Activated CD8-positive, alpha-beta T cell treated with anti-CD3 and anti-CD28 coated beads for 36 hours (primary cell): ENCODE results near the gene LIN37. TPM values are rescaled to one million over a fixed set of nuclear protein-coding genes. Genes with fewer than 3 reads are reported as not detected.

Source experiments
- ATAC-seq: fragments of 200-7000 bp; cut with Tn5 transposase; one replicate; pipeline ENCODE4 v1.10.0; 2021; ENCODE audit warnings: mild to moderate bottlenecking, moderate library complexity
- CTCF ChIA-PET: fragments of 350-600 bp; sonication (Branson Sonifier 250); formaldehyde crosslinking; loops from one replicate; lab custom pipeline; 2021; ENCODE audit warnings: antibody characterized with exemption; lab: Charles Lee
- POLR2A ChIA-PET: fragments of 350-600 bp; sonication (Branson Sonifier 250); formaldehyde crosslinking; loops from one replicate; lab custom pipeline; 2021; ENCODE audit warnings: antibody characterized with exemption; lab: Charles Lee
- DNase-seq: peaks from one replicate; pipeline ENCODE4 v3.0.0-alpha.2; 2020
- H3K27ac Mint-ChIP-seq: one replicate; pipeline ENCODE4 v1.8.0; 2021; ENCODE audit warnings: mild to moderate bottlenecking, mixed read lengths
- H3K27me3 Mint-ChIP-seq: one replicate; pipeline ENCODE4 v1.8.0; 2021; ENCODE audit warnings: mixed read lengths
- H3K36me3 Mint-ChIP-seq: one replicate; pipeline ENCODE4 v1.8.0; 2021; ENCODE audit warnings: low read depth, mixed read lengths
- H3K4me1 Mint-ChIP-seq: one replicate; pipeline ENCODE4 v1.8.0; 2021; ENCODE audit warnings: low read depth, mixed read lengths
- H3K4me3 Mint-ChIP-seq: one replicate; pipeline ENCODE4 v1.8.0; 2021; ENCODE audit warnings: mild to moderate bottlenecking, moderate library complexity, mixed read lengths
- H3K9me3 Mint-ChIP-seq: one replicate; pipeline ENCODE4 v1.8.0; 2021; ENCODE audit warnings: mixed read lengths
- CTCF ChIP-seq: fragments of 200-600 bp; IDR thresholded peaks from one replicate; pipeline ENCODE4 v1.8.0; 2022; ENCODE audit warnings: antibody characterized with exemption, mild to moderate bottlenecking
- intact Hi-C: fragments of 100-400 bp; cut with micrococcal nuclease; formaldehyde crosslinking; loops from one replicate; pipeline ENCODE4 v1.10.0; 2022
- total RNA-seq, 2 experiments: library from RNA; stranded (reverse); gene quantifications; one replicate each; pipeline ENCODE4 v1.2.3, GENCODE V29; 2021

LIN37 gene
- total RNA-seq, 2 experiments from 2014 or later = 4.5 to 7.8 TPM

- H3K4me1 Mint-ChIP-seq = peaks cover 3% of the 10 kb centered on the region
- CTCF ChIA-PET = interaction anchor here (1.2 to 1.5 kb wide), 3 partner anchors 12 to 92 kb away, joined by 3 to 4 read pairs (median 3); no protein-coding TSS in a partner anchor
- POLR2A ChIA-PET = interaction anchor here (0.9 to 4.4 kb wide), 6 partner anchors 8 to 15 kb away, joined by 3 to 52 read pairs (median 8); partner anchors contain the start of genes IGFLR1 and KMT2B
- no peaks in the 10 kb centered on the region for H3K27me3 Mint-ChIP-seq
- DNase-seq (no peak), ATAC-seq (no peak)
- no peak overlapping the region for H3K4me3 Mint-ChIP-seq
- intact Hi-C loops = no loop called here
- no peaks in the 10 kb centered on the region for H3K9me3 Mint-ChIP-seq
- peaks cover 66% of the 10 kb centered on the region for H3K36me3 Mint-ChIP-seq
- H3K27ac Mint-ChIP-seq = no peak overlapping the region
- TF ChIP-seq CTCF = no peak
These were observed 20.2 kb upstream of the LIN37 start for GRCh38 chr19:35727956-35728706.

GRCh38 chr19:35729021-35729420, 19.4 kb upstream of the LIN37 start:
- no peak overlapping the region for H3K27ac Mint-ChIP-seq
- ATAC-seq (no peak), DNase-seq (no peak)
- H3K4me1 Mint-ChIP-seq = peaks cover 3% of the 10 kb centered on the region
- no peak for TF ChIP-seq CTCF
- no peaks in the 10 kb centered on the region for H3K9me3 Mint-ChIP-seq
- intact Hi-C loops = no loop called here
- H3K27me3 Mint-ChIP-seq = no peaks in the 10 kb centered on the region
- ChIA-PET POLR2A (interaction anchor here (0.9 to 4.4 kb wide), 5 partner anchors 9 to 31 kb away, joined by 3 to 52 read pairs (median 11); partner anchors contain the start of gene KMT2B), CTCF (interaction anchor here (1.2 to 1.5 kb wide), 2 partner anchors 11 to 91 kb away, joined by 3 to 4 read pairs; no protein-coding TSS in a partner anchor)
- H3K4me3 Mint-ChIP-seq = no peak overlapping the region
- H3K36me3 Mint-ChIP-seq = peaks cover 64% of the 10 kb centered on the region

- Mint-ChIP-seq H3K27ac (no peak overlapping the region), H3K9me3 (no peaks in the 10 kb centered on the region), H3K4me1 (peaks cover 6% of the 10 kb centered on the region), H3K36me3 (peaks cover 60% of the 10 kb centered on the region), H3K27me3 (no peaks in the 10 kb centered on the region), H3K4me3 (no peak overlapping the region)
- DNase-seq (no peak), ATAC-seq (no peak)
- POLR2A ChIA-PET = interaction anchor here (0.9 to 4.4 kb wide), 6 partner anchors 9 to 30 kb away, joined by 3 to 55 read pairs (median 15); partner anchors contain the start of gene KMT2B
- TF ChIP-seq CTCF = no peak
- intact Hi-C loops = no loop called here
- CTCF ChIA-PET = no interaction called here
These were observed 18.6 kb upstream of the LIN37 start for GRCh38 chr19:35729763-35730162.

DNA sequence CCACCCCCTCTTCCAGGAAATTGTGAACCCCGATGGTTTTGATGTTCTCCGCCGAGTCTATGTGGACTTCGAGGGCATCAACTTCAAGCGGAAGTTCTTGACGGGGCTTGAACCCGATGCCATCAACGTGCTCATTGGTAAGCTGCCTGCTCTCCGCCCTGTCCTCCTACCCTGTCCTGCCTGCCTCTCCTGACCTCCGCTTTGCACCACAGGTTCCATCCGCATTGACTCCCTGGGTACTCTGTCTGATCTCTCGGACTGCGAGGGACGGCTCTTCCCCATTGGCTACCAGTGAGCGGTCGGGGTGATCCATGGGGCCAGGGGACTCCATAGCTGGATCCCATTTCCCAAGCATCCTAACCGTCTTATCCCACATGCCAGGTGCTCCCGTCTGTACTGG, 18.1 kb upstream of the LIN37 start:
- Mint-ChIP-seq H3K4me1 (peaks cover 6% of the 10 kb centered on the region), H3K4me3 (no peak overlapping the region), H3K9me3 (no peaks in the 10 kb centered on the region), H3K36me3 (peaks cover 54% of the 10 kb centered on the region), H3K27me3 (no peaks in the 10 kb centered on the region), H3K27ac (no peak overlapping the region)
- no peak for TF ChIP-seq CTCF
- ATAC-seq (no peak), DNase-seq (no peak)
- ChIA-PET POLR2A (interaction anchor here (1.3 to 4.4 kb wide), 3 partner anchors 8 to 14 kb away, joined by 5 to 55 read pairs (median 52); partner anchors contain the start of gene KMT2B), CTCF (interaction anchor here (0.9 kb wide), 1 partner anchor 9 kb away, joined by 3 read pairs; no protein-coding TSS in a partner anchor)
- intact Hi-C loops = no loop called here

DNA sequence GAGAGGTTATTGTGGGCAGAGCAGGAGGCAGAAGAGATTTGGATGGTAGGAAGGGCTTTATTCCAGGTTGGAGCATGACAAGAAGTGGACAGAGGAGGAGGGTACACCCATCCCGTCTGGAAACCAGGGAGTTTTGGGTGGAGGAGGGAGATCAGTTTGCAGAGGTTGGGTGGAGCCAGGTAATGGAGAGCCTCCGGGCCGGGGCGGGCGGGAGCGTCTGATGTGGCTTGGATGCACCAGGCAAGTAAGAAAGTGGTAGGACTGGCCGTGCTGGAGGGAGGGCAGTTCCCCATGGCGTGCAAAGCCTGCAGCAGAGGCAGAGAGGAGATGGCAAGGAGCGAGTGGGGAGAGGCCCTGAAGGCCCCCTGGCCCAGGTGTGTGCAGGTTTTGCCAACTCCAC, 17.0 kb upstream of the LIN37 start:
- POLR2A ChIA-PET = interaction anchor here (1.3 to 4.4 kb wide), 4 partner anchors 7 to 13 kb away, joined by 5 to 55 read pairs (median 32); partner anchors contain the start of genes IGFLR1 and KMT2B
- CTCF ChIA-PET = interaction anchor here (0.9 to 1.3 kb wide), 2 partner anchors 8 to 183 kb away, joined by 3 read pairs; no protein-coding TSS in a partner anchor
- no peak for TF ChIP-seq CTCF
- Mint-ChIP-seq H3K9me3 (no peaks in the 10 kb centered on the region), H3K27ac (peak overlapping the region; percentile 20), H3K4me3 (no peak overlapping the region), H3K4me1 (peaks cover 6% of the 10 kb centered on the region), H3K27me3 (no peaks in the 10 kb centered on the region), H3K36me3 (peaks cover 44% of the 10 kb centered on the region)
- ATAC-seq (no peak), DNase-seq (no peak)
- intact Hi-C loops = no loop called here
